CD1c-positive myeloid dendritic cell (primary cell): Measurements from ENCODE around the gene CARD19.

ENCODE experiments used
- DNase-seq: peaks from one replicate; pipeline ENCODE4 v3.0.0-alpha.2; 2016; ENCODE audit errors: extremely low spot score

CARD19 gene

GRCh38 chr9:93096131-93096802 lies at the start of gene CARD19:
Gene CARD19, plus strand, starts transcription at chr9:93096217. Its CDS starts 129 bp downstream, at chr9:93096346.
- peak; percentile 54 for DNase-seq

- DNase-seq = no peak
Measured at GRCh38 chr9:93048566-93049448, 47.2 kb upstream of the CARD19 start.

GRCh38 chr9:93049491-93049890 lies 46.5 kb upstream of the CARD19 start:
- DNase-seq = no peak

- no peak for DNase-seq
Measured at GRCh38 chr9:93050231-93050630, 45.8 kb upstream of the CARD19 start.

- DNase-seq = no peak
Measured at GRCh38 chr9:93051680-93052089, 44.3 kb upstream of the CARD19 start.

- DNase-seq = no peak
Measured at GRCh38 chr9:93052791-93053540, 43.1 kb upstream of the CARD19 start.

GRCh38 chr9:93053781-93054331 lies 42.2 kb upstream of the CARD19 start:
- DNase-seq = no peak

GRCh38 chr9:93054758-93055704 lies 41.0 kb upstream of the CARD19 start:
- DNase-seq = peak; percentile 42

- DNase-seq = no peak
Measured at GRCh38 chr9:93057042-93057702, 38.8 kb upstream of the CARD19 start.

GRCh38 chr9:93057703-93058354 lies 38.2 kb upstream of the CARD19 start:
- DNase-seq = no peak

GRCh38 chr9:93058355-93059010 lies 37.5 kb upstream of the CARD19 start, which contains the start of gene SUSD3:
Gene SUSD3, plus strand, starts transcription at chr9:93058701. Its CDS starts 42 bp downstream, at chr9:93058743.
- DNase-seq = peak; percentile 62

- peak; percentile 73 for DNase-seq
Measured at GRCh38 chr9:93059011-93059714, 36.9 kb upstream of the CARD19 start.

- DNase-seq = no peak
Measured at GRCh38 chr9:93059715-93060578, 36.1 kb upstream of the CARD19 start.

GRCh38 chr9:93060746-93061259 lies 35.2 kb upstream of the CARD19 start:
- no peak for DNase-seq

GRCh38 chr9:93061260-93061751 lies 34.7 kb upstream of the CARD19 start:
- no peak for DNase-seq

GRCh38 chr9:93061791-93062763 lies 33.9 kb upstream of the CARD19 start:
- DNase-seq = no peak
